Tibial nerve (tissue), 4 donors: ENCODE results near the gene SCRN3.

ENCODE experiments used
- EP300 ChIP-seq, 2 donors: sonication (generic); formaldehyde crosslinking; IDR thresholded peaks; one replicate each; pipeline ENCODE4 v1.6.1; 2017; ENCODE audit warnings: antibody characterized with exemption in 2 of 2, mild to moderate bottlenecking in 1 of 2
- POLR2A ChIP-seq, 2 donors: fragments of 450-650 bp; IDR thresholded peaks; one replicate each; pipeline ENCODE4 v1.6.1; 2017; ENCODE audit warnings: antibody characterized with exemption in 2 of 2, mild to moderate bottlenecking in 2 of 2, moderate library complexity in 2 of 2
- TF ChIP-seq, protein P1 (sequence below), 5 experiments: fragments of 200-600 bp in 3 of 5; fragments of 450-650 bp in 2 of 5; sonication (generic) in 3 of 5; IDR thresholded peaks; one replicate each; pipeline ENCODE4 v1.5.1; 2016 to 2019; ENCODE audit warnings: antibody characterized with exemption in 5 of 5, mild to moderate bottlenecking in 3 of 5, moderate library complexity in 2 of 5

DNA sequence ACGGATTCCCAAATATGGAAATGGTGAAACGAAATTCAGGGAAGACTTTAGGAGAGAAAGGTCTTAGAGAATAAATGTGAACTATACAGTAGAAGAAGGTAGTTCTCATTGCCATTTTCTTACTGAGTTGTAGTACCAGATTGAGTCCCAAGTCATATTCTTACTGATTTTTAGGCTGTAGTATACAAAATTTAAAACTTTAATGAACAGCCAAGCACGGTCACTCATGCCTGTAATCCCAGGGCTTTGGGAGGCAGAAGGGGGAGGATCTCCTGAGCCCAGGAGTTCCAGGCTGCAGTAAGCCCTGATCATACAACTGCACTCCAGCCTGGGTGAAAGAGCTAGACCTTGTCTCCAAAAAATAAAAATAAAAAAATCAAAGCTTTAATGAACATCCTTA, 2.2 kb downstream of the SCRN3 start:
- TF ChIP-seq, protein P1, sequence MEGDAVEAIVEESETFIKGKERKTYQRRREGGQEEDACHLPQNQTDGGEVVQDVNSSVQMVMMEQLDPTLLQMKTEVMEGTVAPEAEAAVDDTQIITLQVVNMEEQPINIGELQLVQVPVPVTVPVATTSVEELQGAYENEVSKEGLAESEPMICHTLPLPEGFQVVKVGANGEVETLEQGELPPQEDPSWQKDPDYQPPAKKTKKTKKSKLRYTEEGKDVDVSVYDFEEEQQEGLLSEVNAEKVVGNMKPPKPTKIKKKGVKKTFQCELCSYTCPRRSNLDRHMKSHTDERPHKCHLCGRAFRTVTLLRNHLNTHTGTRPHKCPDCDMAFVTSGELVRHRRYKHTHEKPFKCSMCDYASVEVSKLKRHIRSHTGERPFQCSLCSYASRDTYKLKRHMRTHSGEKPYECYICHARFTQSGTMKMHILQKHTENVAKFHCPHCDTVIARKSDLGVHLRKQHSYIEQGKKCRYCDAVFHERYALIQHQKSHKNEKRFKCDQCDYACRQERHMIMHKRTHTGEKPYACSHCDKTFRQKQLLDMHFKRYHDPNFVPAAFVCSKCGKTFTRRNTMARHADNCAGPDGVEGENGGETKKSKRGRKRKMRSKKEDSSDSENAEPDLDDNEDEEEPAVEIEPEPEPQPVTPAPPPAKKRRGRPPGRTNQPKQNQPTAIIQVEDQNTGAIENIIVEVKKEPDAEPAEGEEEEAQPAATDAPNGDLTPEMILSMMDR (IDR thresholded peaks at IDR 0.05) = no peak
- no peak for TF ChIP-seq POLR2A (IDR thresholded peaks at IDR 0.05)
- no peak for TF ChIP-seq EP300 (IDR thresholded peaks at IDR 0.05)
